ENCODE results near the gene MMP28.

Gene MMP28

DNA sequence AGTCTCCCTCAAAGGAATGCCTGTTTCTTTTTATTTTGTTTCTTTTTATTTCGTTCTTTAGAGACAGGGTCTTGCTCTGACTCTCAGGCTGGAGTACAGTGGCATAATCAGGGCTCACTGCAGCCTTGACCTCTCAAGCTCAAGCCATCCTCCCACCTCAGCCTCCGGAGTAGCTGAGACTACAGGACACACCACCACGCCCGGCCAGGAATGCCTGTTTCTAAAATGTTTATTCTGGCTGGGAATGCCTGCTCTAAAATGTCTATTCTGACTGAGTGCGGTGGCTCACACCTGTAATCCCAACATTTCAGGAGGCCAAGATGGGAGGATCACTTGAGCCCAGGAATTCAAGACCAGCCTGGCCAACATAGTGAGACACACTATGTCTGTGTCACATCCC lies 2.5 kb upstream of the MMP28 start:
- DNase-seq (ENCODE audit: low spot score) = no peak

- no peak for DNase-seq (ENCODE audit: low spot score)
Observed at GRCh38 chr17:35797370-35797769, 1.9 kb upstream of the MMP28 start.

DNA sequence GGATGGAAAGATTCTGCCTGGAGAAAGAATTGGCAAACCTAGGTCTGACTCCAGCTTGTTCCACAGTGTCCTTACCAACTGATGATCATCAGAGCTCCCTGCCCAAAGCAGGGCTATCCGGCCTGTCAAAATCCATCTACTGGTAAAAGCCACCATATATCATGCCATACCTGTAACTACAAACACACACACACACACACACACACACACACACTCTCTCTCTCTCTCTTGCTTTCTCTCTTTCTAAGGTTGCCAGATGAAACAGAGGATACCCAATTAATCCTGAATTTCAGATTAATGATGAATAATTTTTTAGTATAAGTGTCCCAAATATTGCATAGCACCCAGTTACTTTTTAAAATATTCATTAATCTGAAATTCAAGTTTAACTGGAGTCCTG lies 1.5 kb upstream of the MMP28 start:
- no peak for DNase-seq (ENCODE audit: low spot score)

GRCh38 chr17:35795871-35796265 lies 427 bp upstream of the MMP28 start:
- DNase-seq (ENCODE audit: low spot score) = no peak

- no peak for DNase-seq (ENCODE audit: low spot score)
Observed at GRCh38 chr17:35793257-35793656, 2.2 kb downstream of the MMP28 start.

DNA sequence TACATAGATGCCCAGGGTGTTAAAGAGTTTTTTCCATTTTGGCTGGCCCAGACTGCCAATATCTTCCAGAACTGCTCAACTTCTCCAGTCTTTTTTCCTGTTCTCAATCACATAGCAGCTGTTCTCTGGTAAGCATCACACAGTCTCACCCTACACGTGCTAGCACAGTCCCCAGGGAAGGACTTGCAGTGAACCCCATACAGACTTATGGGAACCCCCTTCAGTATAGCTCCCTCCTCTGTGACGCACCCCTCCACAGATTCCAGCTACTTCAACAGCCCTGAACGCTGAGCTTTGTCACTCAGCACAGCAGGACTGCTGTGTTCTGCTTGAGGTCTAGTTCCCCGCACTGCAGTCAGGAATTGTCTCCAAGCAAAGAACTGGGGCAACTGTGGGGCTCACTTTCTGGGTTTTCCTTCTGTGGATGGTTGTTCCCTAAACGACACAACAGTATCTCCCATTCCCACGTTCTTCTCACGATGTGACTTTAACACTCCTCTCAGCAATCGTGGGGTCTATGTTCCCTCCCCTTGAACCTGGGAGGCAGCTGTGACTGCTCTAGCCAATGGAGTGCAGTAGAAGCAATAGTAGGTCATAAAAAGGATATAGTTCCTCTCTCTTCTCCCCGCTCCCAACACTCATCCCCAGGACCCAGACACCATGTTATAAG lies 3.6 kb downstream of the MMP28 start:
- no peak for DNase-seq (ENCODE audit: low spot score)

DNA sequence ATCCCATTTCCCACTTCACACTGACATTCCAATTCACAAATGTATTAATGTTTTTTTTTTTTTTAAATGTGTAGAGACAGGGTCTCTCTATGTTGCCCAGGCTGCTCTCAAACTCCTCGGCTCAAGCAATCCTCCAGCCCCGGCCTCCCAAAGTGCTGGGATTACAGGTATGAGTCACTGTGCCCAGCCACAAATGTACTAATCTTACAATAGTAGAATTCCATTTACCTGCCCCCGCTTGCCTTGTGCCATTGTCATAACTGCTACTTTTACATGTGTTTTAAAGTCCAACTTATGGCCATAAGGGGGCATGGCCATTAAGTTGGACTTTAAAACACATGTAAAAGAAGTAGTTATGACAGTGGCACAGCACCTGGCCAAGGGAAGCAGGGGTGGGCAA lies 4.6 kb downstream of the MMP28 start:
- no peak for DNase-seq (ENCODE audit: low spot score)

DNA sequence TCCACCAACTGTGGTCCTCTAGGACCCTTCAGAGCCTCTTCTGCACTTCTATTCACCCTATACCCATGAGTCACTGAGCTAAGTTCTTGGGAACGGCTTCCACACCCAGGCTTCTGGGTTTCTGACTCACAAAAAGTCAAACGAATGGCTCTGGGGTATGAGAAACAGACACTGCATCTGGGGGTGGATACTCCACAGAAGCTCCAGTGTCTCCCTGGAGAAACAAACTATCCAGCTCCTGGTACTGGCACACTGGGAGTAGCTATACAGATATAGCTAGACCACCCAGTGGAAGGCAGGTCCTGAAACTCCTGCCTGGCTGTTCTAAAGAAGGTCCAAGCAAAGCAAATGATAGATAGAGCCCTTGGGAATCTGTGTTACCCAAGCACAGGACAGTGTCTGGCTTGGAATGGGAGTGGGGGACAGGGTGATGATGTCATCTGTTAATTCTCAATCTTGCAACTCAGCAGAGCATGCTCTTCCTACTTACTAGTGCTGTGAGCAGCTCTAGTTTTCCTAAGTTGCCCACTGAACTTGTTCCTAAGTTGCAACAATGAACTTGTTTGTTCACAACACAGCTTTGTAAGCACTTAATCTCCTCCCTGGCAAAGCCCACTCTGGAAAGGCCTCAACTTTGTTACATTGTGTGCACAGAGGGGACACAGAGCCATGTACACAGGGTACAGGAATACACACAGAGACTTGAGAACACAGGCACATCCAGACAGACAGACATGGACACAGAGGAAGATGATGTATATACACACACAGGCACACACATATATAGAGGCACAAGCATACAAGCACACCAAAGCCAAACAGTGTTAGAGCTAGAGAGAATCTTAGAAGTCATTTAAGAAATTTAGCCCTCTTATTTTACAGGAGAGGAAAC lies 6.7 kb downstream of the MMP28 start:
- peak; percentile 68 for DNase-seq (ENCODE audit: low spot score)

GRCh38 chr17:35786941-35787432 lies 8.5 kb downstream of the MMP28 start:
- no peak for DNase-seq (ENCODE audit: low spot score)

GRCh38 chr17:35784895-35785294 lies 10.5 kb downstream of the MMP28 start:
- DNase-seq (ENCODE audit: low spot score) = no peak

DNA sequence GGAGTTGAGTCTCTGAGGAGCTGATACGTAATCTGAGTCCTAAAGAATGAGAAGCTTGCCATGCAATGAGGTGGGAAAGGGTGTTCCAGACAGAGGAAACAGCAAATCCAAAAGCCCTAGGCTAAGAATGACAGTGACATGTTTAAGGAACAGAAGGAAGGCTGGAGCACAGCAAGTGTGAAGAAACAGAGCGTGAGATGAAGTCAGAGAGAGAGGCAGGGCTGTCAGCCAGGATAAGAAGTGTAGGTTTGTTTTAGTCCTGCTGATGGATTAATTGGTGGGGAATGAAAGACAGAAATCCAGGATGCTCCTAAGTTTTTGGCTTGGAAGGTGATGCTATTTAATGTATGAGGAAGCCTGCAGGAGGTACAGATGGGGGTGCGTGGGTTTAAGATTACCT lies 14.5 kb downstream of the MMP28 start:
- DNase-seq (ENCODE audit: low spot score) = no peak

GRCh38 chr17:35778641-35779196 lies 16.7 kb downstream of the MMP28 start:
- no peak for DNase-seq (ENCODE audit: low spot score)

- no peak for DNase-seq (ENCODE audit: low spot score)
Observed at GRCh38 chr17:35775583-35775982, 19.9 kb downstream of the MMP28 start.

GRCh38 chr17:35775039-35775438 lies 20.4 kb downstream of the MMP28 start:
- no peak for DNase-seq (ENCODE audit: low spot score)

GRCh38 chr17:35774499-35774898 lies 20.9 kb downstream of the MMP28 start:
- DNase-seq (ENCODE audit: low spot score) = no peak

- no peak for DNase-seq (ENCODE audit: low spot score)
Observed at GRCh38 chr17:35773679-35774425, 21.6 kb downstream of the MMP28 start.

- no peak for DNase-seq (ENCODE audit: low spot score)
Observed at GRCh38 chr17:35773129-35773528, 22.3 kb downstream of the MMP28 start.

DNA sequence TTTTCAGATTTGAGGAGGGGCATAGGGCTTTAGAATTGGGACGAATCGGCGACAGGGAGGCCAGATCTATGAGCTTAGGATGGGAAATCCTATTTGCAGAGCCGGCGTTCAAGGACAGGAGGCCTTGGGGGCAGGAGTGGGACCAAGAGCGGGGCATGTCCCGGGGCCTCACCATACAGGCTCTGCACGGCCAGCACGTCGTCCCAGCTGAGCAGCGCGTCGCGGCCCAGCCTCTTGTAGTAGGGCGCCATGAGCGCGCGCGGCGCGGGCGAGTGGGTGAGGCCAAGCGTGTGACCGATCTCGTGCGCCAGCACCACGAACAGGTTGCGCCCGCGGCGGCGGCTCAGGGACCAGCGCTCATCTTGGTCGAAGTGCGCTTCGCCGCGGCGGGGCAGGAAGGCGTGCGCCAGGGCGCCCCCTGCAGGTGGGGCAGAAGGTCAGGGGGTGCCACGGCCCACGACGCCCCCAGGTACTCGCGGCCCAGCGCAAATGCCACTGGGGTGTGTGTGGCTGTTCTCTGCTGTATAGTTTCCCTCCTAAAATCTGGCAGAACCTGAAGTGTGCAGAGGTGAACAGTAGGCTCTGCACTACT lies 25.4 kb downstream of the MMP28 start:
- no peak for DNase-seq (ENCODE audit: low spot score)

- no peak for DNase-seq (ENCODE audit: low spot score)
Observed at GRCh38 chr17:35768797-35769196, 26.6 kb downstream of the MMP28 start.

DNA sequence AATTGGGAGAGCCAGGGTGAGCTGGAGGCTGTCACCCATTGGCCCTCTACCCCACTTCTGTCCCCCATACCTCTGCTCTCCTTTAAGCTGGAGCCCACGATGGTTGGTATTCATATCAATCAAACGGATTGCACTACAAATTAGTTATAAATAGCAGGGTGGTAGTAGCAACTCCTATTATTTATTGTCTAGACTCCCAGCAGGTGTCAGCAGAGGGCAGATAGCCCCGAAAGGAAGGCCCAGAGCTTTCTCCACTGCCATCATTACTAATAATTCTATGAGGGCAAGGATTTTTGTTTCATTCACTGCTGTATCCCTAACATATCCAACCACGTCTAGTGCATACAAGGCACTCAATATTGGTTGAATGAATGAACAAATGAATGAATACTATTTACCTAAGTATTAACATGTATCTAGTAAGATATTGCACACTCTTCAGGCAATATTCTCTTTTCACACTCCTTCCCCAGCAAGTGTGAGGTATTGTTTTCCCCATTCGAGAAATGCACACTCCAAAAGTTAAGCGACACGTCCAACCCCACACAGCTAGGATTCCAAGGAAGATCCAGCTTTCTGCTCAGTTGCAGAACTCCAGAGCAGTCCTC lies 28.4 kb downstream of the MMP28 start:
- peak; percentile 61 for DNase-seq (ENCODE audit: low spot score)

GRCh38 chr17:35766489-35766877 lies 29.0 kb downstream of the MMP28 start:
- DNase-seq (ENCODE audit: low spot score) = no peak

All from COLO829 (cell line).